HL-60 (cell line): Measurements from ENCODE around the gene ITPR3.

Experiments used
- CTCF ChIP-seq: IDR thresholded peaks from one replicate; pipeline ENCODE4 v1.5.1; 2011; ENCODE audit warnings: low read length, control low read depth, inconsistent platforms; ENCODE audit not compliant: insufficient read depth
- REST ChIP-seq: IDR thresholded peaks from 2 replicates; pipeline ENCODE4 v1.6.1; 2012; ENCODE audit warnings: low read depth; ENCODE audit not compliant: insufficient replicate concordance

GRCh38 chr6:33739571-33739970, 118.4 kb downstream of the ITPR3 start:
- TF ChIP-seq CTCF = no peak
- TF ChIP-seq REST = no peak
